CD4-positive, alpha-beta T cell (primary cell): ENCODE data around the gene INPP5A. TPM values are rescaled to one million over a fixed set of nuclear protein-coding genes. Genes with fewer than 3 reads are reported as not detected.

ENCODE experiments used
- ATAC-seq: fragments of 200-7000 bp; cut with Tn5 transposase; one replicate; pipeline ENCODE4 v1.10.0; 2022; ENCODE audit warnings: mild to moderate bottlenecking; ENCODE audit not compliant: poor library complexity
- CTCF ChIA-PET: fragments of 350-600 bp; sonication (Branson Sonifier 250); formaldehyde crosslinking; loops from one replicate; lab custom pipeline; 2021; ENCODE audit warnings: antibody characterized with exemption, inconsistent platforms; lab: Charles Lee
- POLR2A ChIA-PET: fragments of 350-600 bp; sonication (Branson Sonifier 250); formaldehyde crosslinking; loops from one replicate; lab custom pipeline; 2021; ENCODE audit warnings: antibody characterized with exemption, inconsistent platforms; lab: Charles Lee
- DNase-seq, 14 experiments: peaks; one replicate each; pipeline ENCODE4 v3.0.0-alpha.2; 2013 to 2020; ENCODE audit warnings: mixed read lengths in 2 of 14
- H3K27ac ChIP-seq, 2 donors: one replicate each; pipeline versions ENCODE4 v1.5.1 to v1.7.0; 2013; ENCODE audit warnings: low read length in 2 of 2, low read depth in 1 of 2, mild to moderate bottlenecking in 1 of 2
- H3K27me3 ChIP-seq, 2 experiments: 1 replicate in 1 of 2; 2 replicates in 1 of 2; pipeline versions ENCODE4 v1.6.1 to v1.7.0; 2013; ENCODE audit warnings: low read length in 2 of 2, control low read depth in 1 of 2, mild to moderate bottlenecking in 1 of 2, moderate library complexity in 1 of 2; ENCODE audit not compliant: insufficient read depth in 2 of 2, control insufficient read depth in 1 of 2
- H3K36me3 ChIP-seq: one replicate; pipeline ENCODE4 v1.6.1; 2013; ENCODE audit warnings: low read length, control low read depth; ENCODE audit not compliant: insufficient read depth
- H3K4me1 ChIP-seq: one replicate; pipeline ENCODE4 v1.6.1; 2013; ENCODE audit warnings: low read length, control low read depth; ENCODE audit not compliant: insufficient read depth
- H3K4me3 ChIP-seq: one replicate; pipeline ENCODE4 v1.5.1; 2013; ENCODE audit warnings: mild to moderate bottlenecking, low read length, moderate library complexity
- H3K9me3 ChIP-seq, 2 experiments: 1 replicate in 1 of 2; 2 replicates in 1 of 2; pipeline versions ENCODE4 v1.6.1 to v1.7.0; 2013; ENCODE audit warnings: low read length in 2 of 2, mild to moderate bottlenecking in 2 of 2, control low read depth in 1 of 2, moderate library complexity in 1 of 2; ENCODE audit not compliant: control insufficient read depth in 1 of 2, insufficient read depth in 1 of 2
- H3K27ac Mint-ChIP-seq: one replicate; pipeline ENCODE4 v1.8.0; 2020; ENCODE audit warnings: mixed read lengths
- H3K27me3 Mint-ChIP-seq: one replicate; pipeline ENCODE4 v1.8.0; 2021; ENCODE audit warnings: mixed read lengths
- H3K36me3 Mint-ChIP-seq: one replicate; pipeline ENCODE4 v1.8.0; 2021; ENCODE audit warnings: low read depth, mixed read lengths
- H3K4me1 Mint-ChIP-seq: one replicate; pipeline ENCODE4 v1.8.0; 2021; ENCODE audit warnings: low read depth, mixed read lengths
- H3K4me3 Mint-ChIP-seq: one replicate; pipeline ENCODE4 v1.8.0; 2020; ENCODE audit warnings: mild to moderate bottlenecking, mixed read lengths
- H3K9me3 Mint-ChIP-seq: one replicate; pipeline ENCODE4 v1.8.0; 2020; ENCODE audit warnings: mixed read lengths
- CTCF ChIP-seq: fragments of 200-600 bp; IDR thresholded peaks from one replicate; pipeline ENCODE4 v1.8.0; 2022; ENCODE audit warnings: antibody characterized with exemption, mild to moderate bottlenecking
- intact Hi-C, 2 experiments: fragments of 100-400 bp; cut with DNase I in 1 of 2; cut with micrococcal nuclease in 1 of 2; formaldehyde crosslinking; loops; one replicate each; pipeline versions ENCODE4 v1.15.1 to v1.9.0; 2023 to 2025; cut with DNase I, micrococcal nuclease
- total RNA-seq, 174 experiments: library from RNA in 2 of 174; stranded (reverse) in 2 of 174; gene quantifications; one replicate each; pipeline ENCODE4 v1.2.3 and lab custom pipeline; 2021 to 2026

INPP5A gene
- total RNA-seq, 2 experiments from 2014 or later, result 22.0 to 24.8 TPM

GRCh38 chr10:132593900-132594876 is 56.6 kb downstream of the INPP5A start:
- peaks cover 74% of the 10 kb centered on the region for H3K4me1 Mint-ChIP-seq
- H3K36me3 ChIP-seq, result no peaks in the 10 kb centered on the region
- POLR2A ChIA-PET, result no interaction called here
- no peak overlapping the region for H3K4me3 ChIP-seq
- peak; percentile 32 for ATAC-seq
- no peaks in the 10 kb centered on the region for H3K27me3 Mint-ChIP-seq
- CTCF ChIA-PET, result no interaction called here
- no peaks in the 10 kb centered on the region for H3K27me3 ChIP-seq
- peaks cover 5% of the 10 kb centered on the region for H3K36me3 Mint-ChIP-seq
- H3K4me3 Mint-ChIP-seq, result peak overlapping the region; percentile 56
- H3K27ac Mint-ChIP-seq, result peak overlapping the region; percentile 16
- H3K9me3 ChIP-seq, result peaks cover 0 to 21% of the 10 kb centered on the region in 2 experiments
- no peak for TF ChIP-seq CTCF
- peak in 1 of 14 experiments; percentile 15 for DNase-seq
- H3K4me1 ChIP-seq, result peaks cover 33% of the 10 kb centered on the region
- intact Hi-C loops, result no loop called here
- H3K27ac ChIP-seq, result no peak overlapping the region
- H3K9me3 Mint-ChIP-seq, result peaks cover 5% of the 10 kb centered on the region

GRCh38 chr10:132595021-132595420 is 57.4 kb downstream of the INPP5A start:
- Histone ChIP-seq H3K27me3 (no peaks in the 10 kb centered on the region), H3K4me1 (peaks cover 24% of the 10 kb centered on the region), H3K27ac (no peak overlapping the region), H3K36me3 (no peaks in the 10 kb centered on the region), H3K9me3 (peaks cover 4 to 27% of the 10 kb centered on the region in 2 experiments), H3K4me3 (no peak overlapping the region)
- peaks cover 6% of the 10 kb centered on the region for H3K9me3 Mint-ChIP-seq
- H3K4me1 Mint-ChIP-seq, result peaks cover 69% of the 10 kb centered on the region
- no peak overlapping the region for H3K4me3 Mint-ChIP-seq
- ChIA-PET POLR2A (no interaction called here), CTCF (no interaction called here)
- TF ChIP-seq CTCF, result no peak
- H3K27me3 Mint-ChIP-seq, result no peaks in the 10 kb centered on the region
- H3K27ac Mint-ChIP-seq, result no peak overlapping the region
- H3K36me3 Mint-ChIP-seq, result peaks cover 7% of the 10 kb centered on the region
- ATAC-seq (no peak), DNase-seq (no peak)
- intact Hi-C loops, result no loop called here

GRCh38 chr10:132595854-132596253 is 58.3 kb downstream of the INPP5A start:
- CTCF ChIA-PET, result no interaction called here
- peaks cover 12% of the 10 kb centered on the region for H3K9me3 Mint-ChIP-seq
- H3K27ac Mint-ChIP-seq, result no peak overlapping the region
- ATAC-seq (no peak), DNase-seq (no peak)
- no peak for TF ChIP-seq CTCF
- no peak overlapping the region for H3K27ac ChIP-seq
- intact Hi-C loops, result no loop called here
- H3K36me3 Mint-ChIP-seq, result peaks cover 15% of the 10 kb centered on the region
- H3K4me1 Mint-ChIP-seq, result peaks cover 61% of the 10 kb centered on the region
- H3K4me3 ChIP-seq, result no peak overlapping the region
- H3K27me3 ChIP-seq, result no peaks in the 10 kb centered on the region
- no peaks in the 10 kb centered on the region for H3K36me3 ChIP-seq
- POLR2A ChIA-PET, result no interaction called here
- H3K4me3 Mint-ChIP-seq, result no peak overlapping the region
- H3K27me3 Mint-ChIP-seq, result no peaks in the 10 kb centered on the region
- H3K9me3 ChIP-seq, result peaks cover 12 to 27% of the 10 kb centered on the region in 2 experiments
- H3K4me1 ChIP-seq, result peaks cover 24% of the 10 kb centered on the region
